Progenitor cell of endocrine pancreas (in vitro differentiated cells): ENCODE data around the gene OR2D2. TPM values are rescaled to one million over a fixed set of nuclear protein-coding genes. Genes with fewer than 3 reads are reported as not detected.

ENCODE experiments used
- DNase-seq: peaks from one replicate; pipeline ENCODE4 v3.0.0; 2021; ENCODE audit warnings: low spot score; ENCODE audit not compliant: unreplicated experiment
- H3K27ac Mint-ChIP-seq: 2 replicates; pipeline ENCODE4 v1.8.0; 2021; ENCODE audit warnings: mild to moderate bottlenecking, moderate library complexity, mixed read lengths
- H3K27me3 Mint-ChIP-seq: 2 replicates; pipeline ENCODE4 v1.8.0; 2021; ENCODE audit warnings: mixed read lengths
- H3K36me3 Mint-ChIP-seq: 2 replicates; pipeline ENCODE4 v1.8.0; 2022; ENCODE audit warnings: mixed read lengths; ENCODE audit not compliant: insufficient read depth
- H3K4me1 Mint-ChIP-seq: 2 replicates; pipeline ENCODE4 v1.8.0; 2021; ENCODE audit warnings: low read depth, mixed read lengths
- H3K4me3 Mint-ChIP-seq: 2 replicates; pipeline ENCODE4 v1.8.0; 2021; ENCODE audit warnings: low read depth, mild to moderate bottlenecking, moderate library complexity, mixed read lengths
- H3K9me3 Mint-ChIP-seq: 2 replicates; pipeline ENCODE4 v1.8.0; 2021; ENCODE audit warnings: low read depth, mixed read lengths
- CTCF ChIP-seq: fragments of 200-600 bp; sonication (generic); IDR thresholded peaks from one replicate; pipeline ENCODE4 v1.5.0; 2021; ENCODE audit warnings: antibody characterized with exemption, mild to moderate bottlenecking; ENCODE audit not compliant: unreplicated experiment
- total RNA-seq: library from RNA; stranded (reverse); gene quantifications from 2 replicates; pipeline ENCODE4 v1.2.1, GENCODE V29; 2021

The OR2D2 gene
- total RNA-seq, 1 donor from 2014 or later = 0.53 TPM

GRCh38 chr11:6876914-6877313 lies 15.4 kb downstream of the OR2D2 start:
- TF ChIP-seq CTCF = no peak
- DNase-seq = no peak
- Mint-ChIP-seq H3K27me3 (no peaks in the 10 kb centered on the region), H3K4me3 (no peak overlapping the region), H3K9me3 (peaks cover 3% of the 10 kb centered on the region), H3K36me3 (no peaks in the 10 kb centered on the region), H3K27ac (no peak overlapping the region), H3K4me1 (no peaks in the 10 kb centered on the region)

GRCh38 chr11:6876325-6876724 lies 16.0 kb downstream of the OR2D2 start, which contains the start of gene OR10A4:
OR10A4 (plus strand) TSS chr11:6876625; CDS start chr11:6876648, 23 bp downstream.
- no peak within 1 kb of the TSS for H3K27ac Mint-ChIP-seq
- TF ChIP-seq CTCF = no peak
- no peak for DNase-seq
- no peaks in the 10 kb centered on the region for H3K4me1 Mint-ChIP-seq
- H3K9me3 Mint-ChIP-seq = peaks cover 3% of the 10 kb centered on the region
- no peak within 1 kb of the TSS for H3K4me3 Mint-ChIP-seq
- no peaks in the 10 kb centered on the region for H3K36me3 Mint-ChIP-seq
- H3K27me3 Mint-ChIP-seq = no peaks in the 10 kb centered on the region

GRCh38 chr11:6875761-6876160 lies 16.5 kb downstream of the OR2D2 start:
- no peak for TF ChIP-seq CTCF
- peaks cover 3% of the 10 kb centered on the region for H3K9me3 Mint-ChIP-seq
- H3K27ac Mint-ChIP-seq = no peak overlapping the region
- DNase-seq = no peak
- H3K4me3 Mint-ChIP-seq = no peak overlapping the region
- no peaks in the 10 kb centered on the region for H3K4me1 Mint-ChIP-seq
- H3K36me3 Mint-ChIP-seq = no peaks in the 10 kb centered on the region
- no peaks in the 10 kb centered on the region for H3K27me3 Mint-ChIP-seq

GRCh38 chr11:6871278-6871677 lies 21.0 kb downstream of the OR2D2 start:
- TF ChIP-seq CTCF = no peak
- Mint-ChIP-seq H3K36me3 (no peaks in the 10 kb centered on the region), H3K27ac (no peak overlapping the region), H3K27me3 (no peaks in the 10 kb centered on the region), H3K4me3 (no peak overlapping the region), H3K4me1 (no peaks in the 10 kb centered on the region), H3K9me3 (no peaks in the 10 kb centered on the region)
- no peak for DNase-seq

- Mint-ChIP-seq H3K27ac (no peak overlapping the region), H3K27me3 (no peaks in the 10 kb centered on the region), H3K4me1 (no peaks in the 10 kb centered on the region), H3K36me3 (no peaks in the 10 kb centered on the region), H3K4me3 (no peak overlapping the region), H3K9me3 (peaks cover 7% of the 10 kb centered on the region)
- no peak for TF ChIP-seq CTCF
- DNase-seq = no peak
Measured at GRCh38 chr11:6864438-6864837, 27.9 kb downstream of the OR2D2 start.
